ENCODE results near the gene COL4A2.

Gene COL4A2

DNA sequence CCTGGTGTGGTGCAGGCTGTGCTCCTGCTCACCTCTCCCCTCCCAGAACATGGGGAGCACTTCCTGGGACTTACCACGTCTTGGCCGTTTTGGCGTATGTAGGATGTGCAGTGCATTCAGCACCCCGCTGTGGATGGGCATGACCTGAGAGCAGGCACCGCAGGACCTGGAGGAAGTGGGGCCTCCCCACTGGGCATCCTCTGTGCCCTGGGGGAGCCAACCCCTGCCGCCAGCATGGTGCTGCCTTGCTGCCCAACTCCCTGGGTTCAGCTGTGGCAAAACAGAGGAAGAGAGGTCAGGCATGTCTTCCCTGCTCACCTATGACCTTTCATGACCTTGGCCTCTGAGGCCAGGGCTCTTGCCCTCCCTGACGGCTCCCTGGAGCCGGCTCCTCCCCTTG is 150.9 kb downstream of the COL4A2 start:
- no peaks in the 10 kb centered on the region for H3K27me3 ChIP-seq (ENCODE audit: control insufficient read depth in 1 of 2, insufficient read depth in 2 of 2, low read length in 2 of 2)
- H3K9me3 ChIP-seq (ENCODE audit: control insufficient read depth in 1 of 2, low read length in 2 of 2), result no peaks in the 10 kb centered on the region
- no peak overlapping the region for H3K27ac ChIP-seq (ENCODE audit: low read depth, low read length)
- H3K36me3 ChIP-seq (ENCODE audit: control insufficient read depth in 1 of 2, insufficient read depth in 2 of 2, low read length in 2 of 2), result peaks cover 0 to 7% of the 10 kb centered on the region in 2 donors
- H3K4me1 ChIP-seq (ENCODE audit: control insufficient read depth in 1 of 2, insufficient read depth in 2 of 2, low read length in 2 of 2), result peaks cover 0 to 4% of the 10 kb centered on the region in 2 donors
- H3K9ac ChIP-seq (ENCODE audit: low read depth in 1 of 2, low read length in 2 of 2), result no peak overlapping the region
- H3K4me3 ChIP-seq (ENCODE audit: low read depth in 1 of 2, low read length in 2 of 2), result no peak overlapping the region

DNA sequence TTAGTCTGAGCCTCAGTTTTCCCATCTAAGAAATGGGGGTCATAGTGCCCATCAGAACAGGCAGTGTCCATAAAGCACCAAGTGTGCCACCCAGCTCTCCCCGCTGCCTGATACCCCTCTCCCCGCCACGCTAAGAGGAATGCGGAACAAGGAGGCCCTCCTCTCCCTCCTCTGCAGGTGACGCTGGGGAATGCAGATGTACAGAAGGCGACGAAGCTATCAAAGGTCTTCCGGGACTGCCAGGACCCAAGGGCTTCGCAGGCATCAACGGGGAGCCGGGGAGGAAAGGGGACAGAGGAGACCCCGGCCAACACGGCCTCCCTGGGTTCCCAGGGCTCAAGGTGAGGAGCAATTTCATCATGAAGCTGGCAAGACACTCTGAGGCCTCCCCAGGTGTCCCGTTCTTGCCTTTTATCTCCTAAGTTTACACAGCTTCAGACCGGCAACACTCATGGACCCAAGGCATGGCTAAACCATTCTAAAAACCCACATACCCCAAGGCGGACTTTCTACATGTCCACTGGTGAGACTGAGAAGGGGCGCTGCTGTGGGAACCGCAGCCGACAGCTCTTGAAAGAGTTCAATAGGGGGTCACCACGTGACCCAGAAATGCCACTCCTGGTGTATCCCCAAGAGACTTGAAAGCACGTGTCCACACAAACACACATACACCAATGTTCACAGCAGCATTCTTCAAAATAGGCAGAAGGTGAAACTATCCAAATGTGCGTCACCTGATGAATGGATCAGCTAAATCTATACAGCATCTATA is 151.7 kb downstream of the COL4A2 start:
- Histone ChIP-seq H3K27me3 (ENCODE audit: control insufficient read depth in 1 of 2, insufficient read depth in 2 of 2, low read length in 2 of 2) (no peaks in the 10 kb centered on the region), H3K36me3 (ENCODE audit: control insufficient read depth in 1 of 2, insufficient read depth in 2 of 2, low read length in 2 of 2) (peaks cover 0 to 7% of the 10 kb centered on the region in 2 donors), H3K4me3 (ENCODE audit: low read depth in 1 of 2, low read length in 2 of 2) (no peak overlapping the region), H3K9me3 (ENCODE audit: control insufficient read depth in 1 of 2, low read length in 2 of 2) (no peaks in the 10 kb centered on the region), H3K27ac (ENCODE audit: low read depth, low read length) (no peak overlapping the region), H3K9ac (ENCODE audit: low read depth in 1 of 2, low read length in 2 of 2) (no peak overlapping the region), H3K4me1 (ENCODE audit: control insufficient read depth in 1 of 2, insufficient read depth in 2 of 2, low read length in 2 of 2) (peaks cover 0 to 4% of the 10 kb centered on the region in 2 donors)

DNA sequence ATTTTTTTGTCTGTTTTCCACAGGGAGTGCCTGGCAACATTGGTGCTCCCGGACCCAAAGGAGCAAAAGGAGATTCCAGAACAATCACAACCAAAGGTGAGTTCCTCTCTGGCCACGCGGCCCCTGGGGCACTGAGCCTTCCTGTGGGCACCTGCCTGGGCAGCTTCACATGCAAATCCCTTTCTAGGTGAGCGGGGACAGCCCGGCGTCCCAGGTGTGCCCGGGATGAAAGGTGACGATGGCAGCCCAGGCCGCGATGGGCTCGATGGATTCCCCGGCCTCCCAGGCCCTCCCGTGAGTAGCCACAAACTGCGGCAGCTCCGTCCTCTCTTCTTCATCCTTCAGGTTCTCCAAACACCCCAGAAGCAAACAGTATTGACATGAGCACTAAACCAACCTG is 155.0 kb downstream of the COL4A2 start:
- H3K4me3 ChIP-seq (ENCODE audit: low read depth in 1 of 2, low read length in 2 of 2), result no peak overlapping the region
- no peak overlapping the region for H3K27ac ChIP-seq (ENCODE audit: low read depth, low read length)
- no peaks in the 10 kb centered on the region for H3K9me3 ChIP-seq (ENCODE audit: control insufficient read depth in 1 of 2, low read length in 2 of 2)
- H3K27me3 ChIP-seq (ENCODE audit: control insufficient read depth in 1 of 2, insufficient read depth in 2 of 2, low read length in 2 of 2), result no peaks in the 10 kb centered on the region
- H3K9ac ChIP-seq (ENCODE audit: low read depth in 1 of 2, low read length in 2 of 2), result no peak overlapping the region
- no peaks in the 10 kb centered on the region for H3K4me1 ChIP-seq (ENCODE audit: control insufficient read depth in 1 of 2, insufficient read depth in 2 of 2, low read length in 2 of 2)
- H3K36me3 ChIP-seq (ENCODE audit: control insufficient read depth in 1 of 2, insufficient read depth in 2 of 2, low read length in 2 of 2), result peaks cover 0 to 10% of the 10 kb centered on the region in 2 donors

DNA sequence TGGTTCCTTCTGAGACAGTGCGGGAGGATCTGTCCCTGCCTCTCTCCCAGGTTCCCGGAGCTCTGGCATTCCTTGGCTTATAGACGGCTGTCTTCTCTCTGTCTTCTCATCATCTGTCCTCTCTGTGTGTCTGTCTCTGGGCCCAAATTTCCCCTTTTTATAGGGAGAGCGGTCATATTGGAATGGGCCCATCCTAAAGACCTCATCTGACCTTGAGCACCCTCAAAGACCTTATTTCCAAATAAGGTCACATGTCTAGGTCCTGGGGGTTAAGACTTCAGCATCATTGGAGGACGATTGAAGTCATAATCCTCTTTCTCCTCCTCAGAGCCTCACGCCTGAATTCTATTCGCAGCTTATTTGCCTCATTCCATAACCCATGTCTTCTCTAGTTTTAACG is 156.1 kb downstream of the COL4A2 start:
- H3K27ac ChIP-seq (ENCODE audit: low read depth, low read length), result no peak overlapping the region
- H3K9me3 ChIP-seq (ENCODE audit: control insufficient read depth in 1 of 2, low read length in 2 of 2), result no peaks in the 10 kb centered on the region
- no peaks in the 10 kb centered on the region for H3K4me1 ChIP-seq (ENCODE audit: control insufficient read depth in 1 of 2, insufficient read depth in 2 of 2, low read length in 2 of 2)
- no peaks in the 10 kb centered on the region for H3K27me3 ChIP-seq (ENCODE audit: control insufficient read depth in 1 of 2, insufficient read depth in 2 of 2, low read length in 2 of 2)
- no peak overlapping the region for H3K4me3 ChIP-seq (ENCODE audit: low read depth in 1 of 2, low read length in 2 of 2)
- H3K9ac ChIP-seq (ENCODE audit: low read depth in 1 of 2, low read length in 2 of 2), result no peak overlapping the region
- H3K36me3 ChIP-seq (ENCODE audit: control insufficient read depth in 1 of 2, insufficient read depth in 2 of 2, low read length in 2 of 2), result peaks cover 0 to 18% of the 10 kb centered on the region in 2 donors

DNA sequence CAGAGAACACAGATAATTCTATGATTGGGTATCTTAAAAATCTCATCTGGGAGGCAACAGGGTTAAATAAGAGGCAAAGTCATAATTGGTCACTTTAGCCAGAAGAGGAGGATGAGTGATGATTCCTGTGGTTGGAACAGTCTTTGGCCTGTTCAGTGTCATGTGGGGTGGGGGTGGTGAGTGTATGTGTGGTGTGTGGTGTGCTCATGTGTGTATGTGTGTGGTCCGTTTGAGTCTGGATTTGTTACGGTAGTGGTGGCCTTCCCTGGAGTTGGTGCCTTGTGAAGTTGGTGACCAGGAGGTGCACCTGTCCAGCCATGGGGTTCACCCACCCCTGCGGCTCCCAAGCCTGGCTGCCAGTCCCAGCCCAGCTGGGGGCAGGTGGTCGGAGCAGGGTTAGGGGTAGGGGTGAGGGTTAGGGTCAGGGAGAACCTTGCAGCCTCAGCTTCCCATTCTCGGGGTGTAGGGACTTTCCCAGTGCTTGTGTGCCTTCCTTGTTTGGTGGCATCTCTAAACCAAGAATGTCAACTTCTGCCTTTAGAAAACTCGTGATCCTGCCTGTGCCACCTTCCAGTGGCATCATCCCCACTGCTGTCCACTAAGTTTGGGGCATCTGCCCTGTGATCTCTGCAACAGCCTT is 156.9 kb downstream of the COL4A2 start:
- Histone ChIP-seq H3K9ac (ENCODE audit: low read depth in 1 of 2, low read length in 2 of 2) (no peak overlapping the region), H3K27me3 (ENCODE audit: control insufficient read depth in 1 of 2, insufficient read depth in 2 of 2, low read length in 2 of 2) (no peaks in the 10 kb centered on the region), H3K36me3 (ENCODE audit: control insufficient read depth in 1 of 2, insufficient read depth in 2 of 2, low read length in 2 of 2) (peaks cover 0 to 17% of the 10 kb centered on the region in 2 donors), H3K27ac (ENCODE audit: low read depth, low read length) (no peak overlapping the region), H3K4me1 (ENCODE audit: control insufficient read depth in 1 of 2, insufficient read depth in 2 of 2, low read length in 2 of 2) (no peaks in the 10 kb centered on the region), H3K9me3 (ENCODE audit: control insufficient read depth in 1 of 2, low read length in 2 of 2) (no peaks in the 10 kb centered on the region), H3K4me3 (ENCODE audit: low read depth in 1 of 2, low read length in 2 of 2) (no peak overlapping the region)

DNA sequence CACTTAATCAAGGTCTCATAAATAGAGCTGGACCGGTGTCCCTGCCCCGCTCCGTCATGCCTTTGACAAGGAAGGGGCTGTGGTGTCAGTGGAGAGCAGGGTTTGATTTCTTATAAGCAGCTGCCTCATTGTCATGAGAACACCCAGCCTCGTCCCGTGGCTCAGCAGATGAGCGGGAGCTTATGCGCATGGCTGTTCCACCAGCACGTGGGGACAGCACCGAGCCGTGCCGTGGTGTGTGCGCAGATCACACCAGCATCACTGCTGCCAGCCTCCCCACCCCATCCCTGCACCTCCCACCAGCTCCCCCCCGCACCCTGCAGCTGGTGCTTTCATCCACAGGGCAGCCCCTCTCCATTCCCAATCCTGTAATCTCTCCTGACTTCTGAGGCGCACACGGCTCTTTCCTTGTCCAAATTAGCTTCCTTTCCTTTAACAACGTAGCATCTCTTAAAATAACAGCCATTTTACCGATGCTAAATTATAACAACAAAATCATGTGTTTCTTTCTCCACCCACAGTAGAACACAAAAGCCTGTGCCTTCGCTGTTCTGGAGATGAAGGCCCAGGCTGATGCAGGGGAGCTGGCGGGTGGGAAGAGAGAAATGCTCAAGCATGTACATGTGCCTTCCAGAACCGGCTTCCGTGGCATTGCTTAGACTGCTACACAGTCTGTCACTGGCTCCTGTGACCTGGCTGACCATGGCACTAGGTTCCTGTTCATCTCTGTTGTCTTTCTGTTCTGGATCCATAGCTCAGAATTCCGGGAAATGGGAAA is 157.7 kb downstream of the COL4A2 start:
- Histone ChIP-seq H3K4me1 (ENCODE audit: control insufficient read depth in 1 of 2, insufficient read depth in 2 of 2, low read length in 2 of 2) (no peaks in the 10 kb centered on the region), H3K9ac (ENCODE audit: low read depth in 1 of 2, low read length in 2 of 2) (no peak overlapping the region), H3K27ac (ENCODE audit: low read depth, low read length) (no peak overlapping the region), H3K4me3 (ENCODE audit: low read depth in 1 of 2, low read length in 2 of 2) (no peak overlapping the region), H3K9me3 (ENCODE audit: control insufficient read depth in 1 of 2, low read length in 2 of 2) (no peaks in the 10 kb centered on the region), H3K36me3 (ENCODE audit: control insufficient read depth in 1 of 2, insufficient read depth in 2 of 2, low read length in 2 of 2) (peaks cover 0 to 14% of the 10 kb centered on the region in 2 donors), H3K27me3 (ENCODE audit: control insufficient read depth in 1 of 2, insufficient read depth in 2 of 2, low read length in 2 of 2) (no peaks in the 10 kb centered on the region)

DNA sequence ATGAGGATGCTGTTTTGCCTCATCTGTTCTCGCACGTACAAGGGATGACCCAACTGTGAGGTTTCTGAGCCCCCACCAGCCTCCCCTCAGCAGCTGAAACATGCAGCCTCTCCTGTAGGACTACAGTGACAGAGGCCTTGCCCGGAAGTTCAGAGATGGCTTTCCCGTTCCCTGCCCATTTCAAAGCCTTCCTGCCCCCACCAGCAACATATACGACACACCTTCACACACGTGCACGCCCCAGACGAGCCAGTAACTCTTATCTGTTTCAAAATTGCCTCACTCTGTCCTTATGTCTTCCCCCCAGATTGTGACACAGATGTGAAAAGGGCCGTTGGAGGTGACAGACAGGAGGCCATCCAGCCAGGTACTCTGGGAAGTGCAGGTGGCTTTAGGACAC is 158.6 kb downstream of the COL4A2 start:
- H3K36me3 ChIP-seq (ENCODE audit: control insufficient read depth in 1 of 2, insufficient read depth in 2 of 2, low read length in 2 of 2), result peaks cover 0 to 14% of the 10 kb centered on the region in 2 donors
- H3K27me3 ChIP-seq (ENCODE audit: control insufficient read depth in 1 of 2, insufficient read depth in 2 of 2, low read length in 2 of 2), result no peaks in the 10 kb centered on the region
- H3K4me3 ChIP-seq (ENCODE audit: low read depth in 1 of 2, low read length in 2 of 2), result no peak overlapping the region
- H3K9ac ChIP-seq (ENCODE audit: low read depth in 1 of 2, low read length in 2 of 2), result no peak overlapping the region
- no peak overlapping the region for H3K27ac ChIP-seq (ENCODE audit: low read depth, low read length)
- H3K9me3 ChIP-seq (ENCODE audit: control insufficient read depth in 1 of 2, low read length in 2 of 2), result no peaks in the 10 kb centered on the region
- H3K4me1 ChIP-seq (ENCODE audit: control insufficient read depth in 1 of 2, insufficient read depth in 2 of 2, low read length in 2 of 2), result no peaks in the 10 kb centered on the region

DNA sequence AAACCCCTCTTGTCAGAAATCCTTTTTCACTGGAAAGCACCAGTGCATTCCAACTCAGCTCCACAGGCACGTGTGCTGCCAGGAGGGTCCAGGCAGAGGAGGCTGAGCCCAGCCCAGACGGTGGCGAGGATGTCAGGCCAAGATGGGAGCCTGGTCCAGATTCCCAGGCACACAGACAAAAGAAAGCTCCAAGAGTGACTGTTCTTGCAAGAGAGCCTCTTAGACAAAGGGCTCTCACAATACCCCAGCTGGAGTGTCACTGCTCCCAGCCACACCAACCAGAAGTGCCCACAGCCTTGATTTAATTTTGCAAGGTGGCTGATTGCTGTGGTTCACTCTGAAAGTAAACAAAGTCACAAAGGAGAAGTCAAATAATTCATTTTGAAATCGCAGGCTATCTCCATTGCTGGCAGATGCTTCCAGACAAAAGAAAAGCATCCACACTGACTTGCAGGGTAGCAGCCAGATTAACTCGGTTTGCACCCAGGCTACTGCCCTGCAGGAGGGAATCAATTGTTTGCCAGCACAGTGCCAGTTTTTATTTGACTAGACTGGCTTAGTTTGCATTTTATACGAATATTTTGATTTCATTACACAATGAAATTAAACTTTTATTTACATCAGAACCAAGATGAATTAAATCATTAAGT is 159.3 kb downstream of the COL4A2 start:
- no peak overlapping the region for H3K4me3 ChIP-seq (ENCODE audit: low read depth in 1 of 2, low read length in 2 of 2)
- no peak overlapping the region for H3K27ac ChIP-seq (ENCODE audit: low read depth, low read length)
- H3K36me3 ChIP-seq (ENCODE audit: control insufficient read depth in 1 of 2, insufficient read depth in 2 of 2, low read length in 2 of 2), result peaks cover 0 to 14% of the 10 kb centered on the region in 2 donors
- H3K9ac ChIP-seq (ENCODE audit: low read depth in 1 of 2, low read length in 2 of 2), result no peak overlapping the region
- no peaks in the 10 kb centered on the region for H3K4me1 ChIP-seq (ENCODE audit: control insufficient read depth in 1 of 2, insufficient read depth in 2 of 2, low read length in 2 of 2)
- H3K27me3 ChIP-seq (ENCODE audit: control insufficient read depth in 1 of 2, insufficient read depth in 2 of 2, low read length in 2 of 2), result no peaks in the 10 kb centered on the region
- no peaks in the 10 kb centered on the region for H3K9me3 ChIP-seq (ENCODE audit: control insufficient read depth in 1 of 2, low read length in 2 of 2)

DNA sequence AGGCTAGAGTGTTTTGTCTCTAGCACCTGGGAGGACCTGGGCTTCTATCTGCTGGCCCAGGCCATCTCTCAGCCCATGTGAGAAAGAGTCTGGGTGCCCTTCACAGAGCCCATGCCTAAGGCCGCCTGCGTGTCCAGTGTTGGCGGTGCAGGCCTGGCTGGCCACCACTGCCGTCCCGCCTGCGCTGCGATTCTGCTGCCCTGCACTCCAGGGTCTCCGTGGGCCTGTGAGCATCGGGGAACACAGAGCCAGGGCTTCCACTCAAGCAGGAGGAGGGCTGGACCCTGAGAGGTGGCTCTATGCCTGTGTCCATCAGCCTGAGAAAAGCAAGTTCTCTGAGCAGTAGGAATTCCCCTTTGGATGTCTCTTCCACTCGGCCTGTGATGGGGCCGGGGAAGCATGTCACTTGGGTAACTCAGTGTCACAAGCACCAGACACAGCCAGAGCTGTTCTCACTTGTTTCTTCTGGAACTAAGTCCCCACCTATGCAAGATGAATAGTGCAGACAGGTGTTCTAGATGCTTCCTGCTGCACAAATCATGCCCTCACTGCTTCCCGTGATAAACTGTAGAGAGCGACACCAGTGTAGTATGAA is 160.5 kb downstream of the COL4A2 start:
- Histone ChIP-seq H3K4me1 (ENCODE audit: control insufficient read depth in 1 of 2, insufficient read depth in 2 of 2, low read length in 2 of 2) (no peaks in the 10 kb centered on the region), H3K9ac (ENCODE audit: low read depth in 1 of 2, low read length in 2 of 2) (no peak overlapping the region), H3K27ac (ENCODE audit: low read depth, low read length) (no peak overlapping the region), H3K4me3 (ENCODE audit: low read depth in 1 of 2, low read length in 2 of 2) (no peak overlapping the region), H3K9me3 (ENCODE audit: control insufficient read depth in 1 of 2, low read length in 2 of 2) (no peaks in the 10 kb centered on the region), H3K27me3 (ENCODE audit: control insufficient read depth in 1 of 2, insufficient read depth in 2 of 2, low read length in 2 of 2) (no peaks in the 10 kb centered on the region), H3K36me3 (ENCODE audit: control insufficient read depth in 1 of 2, insufficient read depth in 2 of 2, low read length in 2 of 2) (peaks cover 0 to 14% of the 10 kb centered on the region in 2 donors)
